Cardiac muscle cell (in vitro differentiated cells and primary cell): ENCODE data around the gene GIPC3. TPM values are rescaled to one million over a fixed set of nuclear protein-coding genes. Genes with fewer than 3 reads are reported as not detected.

Source experiments
- DNase-seq, 2 donors: peaks; one replicate each; pipeline versions ENCODE4 v3.0.0 to v3.0.0-alpha.2; 2010 to 2017; ENCODE audit warnings: low read depth in 1 of 2, low spot score in 1 of 2
- H3K27ac ChIP-seq: fragments of 200-600 bp; sonication (generic); 2 replicates; pipeline ENCODE4 v1.5.1; 2016
- H3K27me3 ChIP-seq: fragments of 200-600 bp; sonication (generic); 2 replicates; pipeline ENCODE4 v1.6.0; 2016; ENCODE audit warnings: control low read depth
- H3K36me3 ChIP-seq: fragments of 200-600 bp; sonication (generic); 2 replicates; pipeline ENCODE4 v1.5.1; 2016; ENCODE audit warnings: control low read depth
- H3K4me1 ChIP-seq: fragments of 200-600 bp; sonication (generic); 2 replicates; pipeline ENCODE4 v1.8.1; 2017; ENCODE audit warnings: low read depth, mild to moderate bottlenecking, mixed run types
- H3K4me3 ChIP-seq: fragments of 200-600 bp; sonication (generic); 2 replicates; pipeline ENCODE4 v1.5.1; 2016; ENCODE audit warnings: mild to moderate bottlenecking
- H3K9me3 ChIP-seq: fragments of 200-600 bp; sonication (generic); 2 replicates; pipeline ENCODE4 v1.5.1; 2017; ENCODE audit warnings: low read depth, mild to moderate bottlenecking, control low read depth
- CTCF ChIP-seq: IDR thresholded peaks from 2 replicates; pipeline ENCODE4 v1.5.1; 2012; ENCODE audit warnings: low read depth, mild to moderate bottlenecking, low read length
- polyA plus RNA-seq: library from polyadenylated mRNA; unstranded; fragments of >200 nt; fragmentation: Nextera tagmentation; extraction: Ambion mirVana; gene quantifications from 2 replicates; pipeline ENCODE4 v1.2.1, GENCODE V29; 2016
- total RNA-seq: library from RNA; depleted of rRNA; stranded (reverse); fragments of >200 nt; gene quantifications from 2 replicates; pipeline ENCODE4 v1.2.3, GENCODE V29; 2016

GIPC3 gene
- total and polyA plus RNA-seq, 2 experiments from 2014 or later = 0.13 to 0.54 TPM

DNA sequence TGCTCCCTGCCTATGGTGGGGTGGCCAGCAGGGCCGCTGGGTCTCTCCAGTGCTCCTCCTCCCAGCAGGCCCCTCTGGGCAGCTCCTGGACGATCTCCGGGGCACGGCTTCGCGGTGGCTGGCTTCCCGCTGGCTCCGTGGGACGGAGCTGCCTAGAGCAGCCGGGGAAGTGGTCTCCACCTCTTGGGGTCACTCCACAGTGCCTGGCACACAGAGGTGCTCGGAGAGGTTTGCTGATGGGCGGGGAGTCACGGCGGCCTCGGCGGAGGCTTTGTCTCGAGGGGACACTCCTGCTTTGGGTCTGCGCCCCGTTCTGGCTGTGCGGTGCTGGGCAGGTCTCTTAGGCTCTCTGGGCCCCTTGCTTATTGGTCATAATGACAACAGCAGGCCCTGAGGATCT, 51.2 kb downstream of the GIPC3 start:
- DNase-seq = no peak
- Histone ChIP-seq H3K27ac (no peak overlapping the region), H3K4me1 (no peaks in the 10 kb centered on the region), H3K4me3 (no peak overlapping the region), H3K9me3 (no peaks in the 10 kb centered on the region), H3K36me3 (peaks cover 6% of the 10 kb centered on the region), H3K27me3 (no peaks in the 10 kb centered on the region)
- no peak for TF ChIP-seq CTCF

GRCh38 chr19:3636962-3637361, 51.7 kb downstream of the GIPC3 start:
- no peak for TF ChIP-seq CTCF
- Histone ChIP-seq H3K4me1 (no peaks in the 10 kb centered on the region), H3K9me3 (no peaks in the 10 kb centered on the region), H3K36me3 (peaks cover 6% of the 10 kb centered on the region), H3K27me3 (no peaks in the 10 kb centered on the region), H3K27ac (no peak overlapping the region), H3K4me3 (no peak overlapping the region)
- no peak for DNase-seq

GRCh38 chr19:3637621-3638020, 52.3 kb downstream of the GIPC3 start:
- no peak for TF ChIP-seq CTCF
- Histone ChIP-seq H3K4me1 (no peaks in the 10 kb centered on the region), H3K9me3 (no peaks in the 10 kb centered on the region), H3K27me3 (no peaks in the 10 kb centered on the region), H3K27ac (no peak overlapping the region), H3K36me3 (peaks cover 6% of the 10 kb centered on the region), H3K4me3 (no peak overlapping the region)
- no peak for DNase-seq

DNA sequence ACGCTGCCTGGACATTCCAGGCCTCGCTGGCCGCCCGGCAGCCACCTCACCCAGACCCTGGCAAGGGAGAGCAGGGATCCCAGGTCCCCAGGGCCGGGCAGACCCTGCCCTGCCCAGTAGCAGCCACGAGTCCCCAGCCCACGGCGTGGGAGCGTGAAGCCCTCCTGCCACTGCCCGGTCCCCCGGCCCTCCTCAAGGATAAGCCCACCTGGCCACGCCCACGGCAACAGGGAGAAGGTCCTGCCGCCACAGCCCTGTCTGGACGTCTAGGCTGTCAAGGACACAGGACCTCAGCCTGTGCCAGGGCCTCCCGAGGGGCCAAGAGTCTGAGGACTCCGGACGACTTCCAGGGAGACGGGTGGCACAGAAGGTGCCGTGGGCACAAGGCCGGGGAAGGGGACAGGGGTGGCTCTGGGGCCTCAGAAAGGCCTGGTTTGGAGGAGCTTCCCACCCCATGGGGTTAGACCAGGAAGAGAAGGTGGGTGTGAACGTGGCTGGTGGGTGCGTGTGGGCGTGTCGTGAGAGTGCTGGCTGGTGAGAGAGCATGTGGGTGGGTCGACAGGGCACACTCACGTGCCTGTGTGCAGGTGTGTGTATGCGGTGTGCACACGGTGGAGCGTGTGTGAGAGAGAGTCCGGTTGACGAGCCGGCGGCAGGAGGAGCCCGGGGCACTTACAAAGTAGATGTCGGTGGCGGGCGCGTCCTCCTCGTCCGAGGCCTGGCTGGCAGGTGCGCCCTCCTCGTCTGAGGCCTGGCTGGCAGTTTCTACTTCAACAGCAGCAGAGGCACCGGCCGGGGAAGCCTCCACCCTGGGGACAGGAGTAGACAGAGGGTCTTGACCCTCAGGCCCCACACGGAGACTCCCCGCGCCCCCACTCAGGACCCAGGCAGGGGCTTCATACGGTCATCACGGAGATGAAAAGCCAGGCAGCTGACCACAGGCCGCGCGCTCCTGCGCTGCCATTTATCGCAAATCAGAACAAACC, 53.2 kb downstream of the GIPC3 start:
- Histone ChIP-seq H3K36me3 (peaks cover 6% of the 10 kb centered on the region), H3K27ac (no peak overlapping the region), H3K4me1 (no peaks in the 10 kb centered on the region), H3K27me3 (no peaks in the 10 kb centered on the region), H3K9me3 (no peaks in the 10 kb centered on the region), H3K4me3 (no peak overlapping the region)
- no peak for DNase-seq
- TF ChIP-seq CTCF = no peak

DNA sequence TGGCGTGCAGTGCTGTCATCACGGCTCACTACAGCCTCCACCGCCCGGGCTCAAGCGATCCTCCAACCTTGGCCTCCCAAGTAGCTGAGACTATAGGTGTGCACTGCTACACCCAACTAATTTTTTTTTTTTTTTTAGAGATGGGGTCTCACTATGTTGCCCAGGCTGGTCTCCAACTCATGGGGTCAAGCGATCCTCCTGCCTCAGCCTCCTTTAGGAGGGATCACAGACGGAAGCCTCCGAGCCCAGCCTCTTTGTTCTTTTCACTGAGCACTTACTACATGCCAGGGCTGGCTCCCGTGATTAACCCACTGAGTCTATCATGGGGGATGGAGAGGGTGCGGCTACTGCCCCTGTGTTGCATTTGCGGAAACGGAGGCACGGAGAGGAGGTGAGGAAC, 54.2 kb downstream of the GIPC3 start:
- H3K27me3 ChIP-seq = no peaks in the 10 kb centered on the region
- no peak for TF ChIP-seq CTCF
- no peaks in the 10 kb centered on the region for H3K4me1 ChIP-seq
- H3K36me3 ChIP-seq = peaks cover 6% of the 10 kb centered on the region
- H3K4me3 ChIP-seq = no peak overlapping the region
- no peak overlapping the region for H3K27ac ChIP-seq
- DNase-seq = no peak
- H3K9me3 ChIP-seq = no peaks in the 10 kb centered on the region
